GM19035 (cell line): ENCODE measurements around the gene ZNF341.

ENCODE experiments used
- ATAC-seq: cut with Tn5 transposase; IDR thresholded peaks from one replicate; pipeline ENCODE4 v1.9.1; 2021; ENCODE audit not compliant: unreplicated experiment

The ZNF341 gene

DNA sequence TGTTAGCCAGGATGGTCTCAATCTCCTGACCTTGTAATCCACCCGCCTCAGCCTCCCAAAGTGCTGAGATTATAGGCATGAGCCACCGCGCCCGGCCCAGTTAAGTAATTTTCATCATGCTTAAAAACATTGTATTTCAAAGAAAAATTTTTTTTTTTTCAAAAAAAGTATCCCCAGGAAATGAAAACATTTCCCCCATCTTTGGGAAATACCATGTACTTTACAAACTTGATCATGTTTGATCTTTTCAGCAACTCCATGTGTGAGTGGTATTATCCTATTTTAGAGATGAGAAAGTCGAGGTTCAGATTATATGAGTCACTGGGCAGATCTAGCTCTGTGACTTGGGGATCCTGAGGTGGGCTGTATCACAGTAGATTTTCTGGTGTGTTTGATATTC is 91.2 kb downstream of the ZNF341 start:
- no peak for ATAC-seq

DNA sequence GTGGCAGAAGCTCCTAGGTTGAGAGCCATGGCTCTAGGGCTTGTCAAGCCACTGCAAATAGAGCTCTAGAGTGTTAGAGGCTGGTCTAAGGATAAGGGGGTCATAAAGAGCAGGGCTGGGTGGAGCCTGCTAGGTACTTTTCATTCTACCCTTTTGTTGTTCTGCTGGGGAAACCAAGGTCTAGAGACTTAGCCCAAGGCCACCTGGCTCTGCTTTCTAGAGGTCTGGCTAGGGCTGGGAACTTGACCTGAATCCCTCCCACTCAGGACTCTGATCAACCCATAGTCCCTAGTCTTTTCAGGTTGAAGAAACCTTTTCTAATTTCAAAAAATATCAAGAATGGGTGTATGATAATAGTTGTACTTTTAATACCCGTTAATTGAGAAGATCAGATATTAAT is 93.1 kb downstream of the ZNF341 start:
- ATAC-seq, result no peak

DNA sequence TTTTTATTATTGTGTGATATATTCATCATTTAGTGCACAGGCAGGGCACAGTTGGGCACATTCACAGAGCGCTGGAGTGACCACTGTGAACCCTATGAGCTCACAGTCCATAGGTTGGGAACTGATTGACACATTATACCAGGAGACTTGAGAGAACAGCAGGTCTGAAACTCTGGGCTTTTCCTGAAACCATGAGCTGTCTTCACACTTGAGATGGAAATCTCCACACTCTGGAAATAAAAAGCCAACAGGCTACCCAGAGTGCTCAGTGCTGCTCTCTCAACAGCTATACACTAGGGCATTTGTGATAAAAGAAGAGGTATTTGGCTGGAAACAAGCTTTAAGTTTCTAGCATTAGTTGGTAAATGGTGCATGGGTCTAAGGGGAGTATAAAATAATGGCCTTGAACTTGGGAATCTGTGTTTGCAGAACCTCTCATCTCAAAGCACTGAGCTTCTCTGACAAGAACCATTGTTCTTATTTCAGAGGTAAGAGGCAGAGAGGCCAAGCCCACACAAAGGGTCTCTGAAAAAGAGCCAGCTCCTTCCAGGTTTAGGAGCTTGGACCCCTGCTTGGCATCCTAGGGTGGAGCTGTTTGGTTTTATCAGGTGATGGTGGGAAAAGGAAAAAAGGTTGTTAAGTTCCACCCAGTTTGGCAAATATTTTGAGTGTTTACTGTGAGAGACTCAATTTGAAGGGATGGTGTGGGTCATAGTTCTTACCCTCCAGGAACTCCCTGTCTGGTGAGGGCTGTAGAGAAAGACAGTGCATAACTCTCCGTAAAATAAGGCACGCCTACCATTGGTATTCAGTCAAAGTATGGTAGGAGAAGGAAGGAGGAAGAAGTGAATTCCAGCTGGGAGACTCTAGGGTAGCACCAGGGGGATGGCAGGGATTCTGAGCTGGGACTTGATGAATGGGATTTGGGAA is 93.8 kb downstream of the ZNF341 start:
- ATAC-seq, result no peak

DNA sequence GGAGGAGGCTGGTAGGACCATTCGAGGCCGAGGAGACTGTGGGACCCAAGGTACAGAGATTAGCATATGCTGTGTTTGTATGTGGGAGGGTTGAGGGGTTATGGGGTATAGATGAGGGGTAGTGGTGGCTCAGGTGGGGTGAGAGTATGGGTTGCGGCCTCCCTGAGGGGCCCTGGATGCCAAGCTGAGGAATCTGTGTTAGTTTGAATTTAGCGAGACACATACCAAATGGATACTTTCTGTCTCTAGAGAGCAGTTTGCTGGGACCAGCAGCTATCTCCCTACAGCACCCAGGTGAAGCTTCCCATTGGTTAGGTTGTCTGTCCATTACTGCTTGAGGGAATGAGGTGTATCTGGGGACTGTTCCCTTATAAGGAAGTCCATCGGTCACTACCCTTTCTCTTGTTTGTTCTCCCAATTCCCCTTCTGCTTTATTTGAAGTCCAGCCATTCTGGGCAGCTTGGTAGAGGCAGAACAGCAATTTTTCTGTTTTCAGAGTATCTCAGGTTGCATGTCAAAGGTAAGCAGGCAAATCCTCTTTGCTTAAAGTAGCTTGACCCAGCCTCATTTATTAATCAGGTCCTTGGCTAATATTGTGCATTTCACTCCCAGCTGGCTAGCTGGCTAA is 94.6 kb downstream of the ZNF341 start:
- no peak for ATAC-seq

DNA sequence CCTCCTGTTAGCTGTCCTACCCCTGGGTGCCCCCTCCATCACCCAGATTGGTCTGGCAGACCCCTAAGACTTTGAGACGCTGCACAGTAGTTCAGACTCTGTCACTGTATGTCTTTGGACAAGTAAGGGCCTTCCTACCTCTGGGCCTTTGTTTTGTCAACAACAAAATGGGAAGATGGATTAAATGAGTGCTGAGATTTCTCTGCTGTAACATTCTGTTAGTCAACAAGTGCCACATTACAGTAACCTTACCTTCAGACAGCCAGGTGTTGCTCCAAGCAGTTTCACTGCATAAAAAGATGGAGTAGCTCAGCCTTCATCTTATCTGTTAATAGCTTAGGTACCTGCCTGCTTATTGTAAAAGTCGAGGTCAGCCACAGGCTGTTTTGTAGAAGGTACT is 95.3 kb downstream of the ZNF341 start:
- ATAC-seq, result no peak

DNA sequence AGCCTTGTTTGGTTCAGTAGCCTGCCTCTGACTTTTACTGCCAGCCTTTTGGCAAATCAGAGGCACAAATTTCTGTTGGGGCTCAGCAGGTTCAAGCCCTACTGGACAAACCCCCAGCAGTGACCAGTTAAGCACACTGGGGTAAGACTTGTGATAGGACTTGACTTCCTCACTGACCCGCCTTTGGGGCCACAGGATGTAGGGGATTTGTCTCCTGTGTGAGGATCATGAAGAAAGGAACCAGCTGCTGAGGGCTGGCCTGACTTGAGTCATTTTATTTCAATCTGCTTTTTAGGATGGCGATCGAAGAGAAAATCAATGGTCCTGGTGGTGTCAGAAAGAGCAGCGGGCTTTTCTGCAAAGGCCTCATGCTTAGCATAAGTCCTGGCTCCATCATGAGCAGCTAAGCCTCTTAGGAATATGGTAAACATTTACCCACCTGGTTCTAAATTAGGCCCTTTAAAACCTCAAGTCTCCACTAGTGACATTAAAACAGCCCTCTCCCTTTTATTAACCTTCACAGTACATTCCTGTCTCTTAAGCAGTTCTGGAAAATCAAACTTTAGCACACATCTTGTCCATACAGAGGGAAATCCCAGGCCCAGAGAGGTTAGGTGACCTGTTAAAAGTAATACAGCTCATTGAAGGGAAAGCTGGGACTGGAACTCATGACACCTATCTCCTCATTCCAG is 96.0 kb downstream of the ZNF341 start:
- ATAC-seq, result no peak

DNA sequence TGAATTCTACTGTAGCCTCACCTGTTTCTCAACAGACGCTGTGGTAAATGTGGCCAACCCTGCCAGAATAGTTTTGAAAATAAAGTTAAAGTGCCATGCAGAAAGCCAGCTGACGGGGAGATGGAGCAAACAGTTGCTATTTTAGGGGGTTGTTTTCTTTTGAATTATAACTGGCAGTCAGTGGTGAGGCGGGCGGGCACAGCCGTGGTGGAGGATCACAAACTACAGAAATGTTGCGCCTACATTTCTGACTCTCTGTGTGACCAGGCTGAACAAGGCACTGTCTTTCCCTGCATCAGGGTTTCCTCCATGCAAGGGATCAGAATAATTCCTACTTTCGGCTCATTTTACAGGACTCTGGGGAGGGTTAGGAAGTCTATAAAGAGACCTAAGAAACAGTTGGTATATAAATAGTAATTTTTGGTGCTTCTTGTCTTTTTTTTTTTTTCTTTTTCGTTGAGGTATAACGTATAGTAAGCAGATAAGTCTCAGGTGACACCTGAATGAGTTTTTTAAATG is 96.6 kb downstream of the ZNF341 start:
- no peak for ATAC-seq

DNA sequence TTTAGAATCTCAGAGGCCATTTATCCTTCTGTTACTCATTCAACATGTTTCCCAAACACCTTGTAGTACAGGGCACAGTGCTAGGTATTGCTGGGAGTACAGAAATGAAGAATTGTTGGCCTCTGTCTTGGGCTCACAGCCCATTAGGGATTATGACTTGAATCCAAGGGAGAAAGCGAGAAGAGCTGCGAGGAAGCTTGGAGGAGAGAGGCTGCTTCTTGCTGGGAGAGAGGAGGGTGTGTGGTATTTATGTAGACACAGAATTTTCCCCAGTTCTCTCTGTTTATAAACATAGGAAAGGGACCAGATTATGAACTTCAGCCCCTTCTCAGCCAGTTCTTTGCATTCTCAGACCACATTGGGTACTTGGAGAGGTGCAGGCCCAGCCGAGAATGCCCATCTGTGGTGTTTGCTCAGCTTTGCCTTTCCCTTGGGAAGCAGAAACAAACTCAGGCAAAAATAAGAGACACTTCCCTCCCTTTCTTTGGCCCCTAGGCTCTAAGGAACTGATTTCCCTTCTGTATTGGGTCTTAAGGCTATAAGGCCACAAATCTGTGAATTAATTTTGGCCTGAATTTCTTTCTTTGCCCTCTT is 97.3 kb downstream of the ZNF341 start:
- ATAC-seq, result no peak

DNA sequence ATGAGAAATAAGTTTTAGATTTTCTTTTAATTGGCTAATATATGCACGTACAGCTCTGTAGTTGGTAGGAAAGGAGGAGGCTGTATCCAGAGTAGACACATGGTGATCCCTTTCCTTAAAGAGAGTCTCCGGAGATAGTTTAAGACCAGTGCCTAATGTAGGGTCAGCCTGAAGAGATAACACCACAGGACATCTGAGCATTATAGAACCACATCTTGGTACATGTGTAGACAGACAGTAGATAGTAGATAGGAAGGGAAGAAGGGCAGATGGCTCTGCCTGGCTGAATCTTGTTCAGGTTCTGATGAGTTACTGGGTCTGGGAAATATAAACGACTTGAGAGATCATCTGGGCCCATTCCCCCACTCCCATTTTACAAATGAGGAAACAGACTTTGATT is 97.8 kb downstream of the ZNF341 start:
- no peak for ATAC-seq

DNA sequence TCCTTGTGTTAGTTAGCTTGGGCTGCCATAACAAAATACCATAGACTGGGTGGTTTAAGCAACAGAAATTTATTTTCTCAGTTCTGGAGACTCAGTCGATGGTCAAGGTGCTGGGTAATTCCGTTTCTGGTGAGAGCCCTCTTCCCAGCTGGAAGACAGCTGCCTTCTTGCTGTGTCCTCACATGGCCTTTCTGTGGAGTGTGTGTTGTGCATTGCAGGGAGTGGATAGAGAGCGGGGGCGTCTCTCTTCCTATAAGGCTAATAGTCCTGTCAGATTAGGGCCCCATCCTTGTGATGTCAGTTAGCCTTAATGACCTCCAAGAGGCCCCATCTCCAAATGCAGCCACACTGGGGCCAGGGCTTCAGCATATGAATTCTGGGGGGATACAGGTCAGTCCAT is 98.6 kb downstream of the ZNF341 start:
- ATAC-seq, result no peak

DNA sequence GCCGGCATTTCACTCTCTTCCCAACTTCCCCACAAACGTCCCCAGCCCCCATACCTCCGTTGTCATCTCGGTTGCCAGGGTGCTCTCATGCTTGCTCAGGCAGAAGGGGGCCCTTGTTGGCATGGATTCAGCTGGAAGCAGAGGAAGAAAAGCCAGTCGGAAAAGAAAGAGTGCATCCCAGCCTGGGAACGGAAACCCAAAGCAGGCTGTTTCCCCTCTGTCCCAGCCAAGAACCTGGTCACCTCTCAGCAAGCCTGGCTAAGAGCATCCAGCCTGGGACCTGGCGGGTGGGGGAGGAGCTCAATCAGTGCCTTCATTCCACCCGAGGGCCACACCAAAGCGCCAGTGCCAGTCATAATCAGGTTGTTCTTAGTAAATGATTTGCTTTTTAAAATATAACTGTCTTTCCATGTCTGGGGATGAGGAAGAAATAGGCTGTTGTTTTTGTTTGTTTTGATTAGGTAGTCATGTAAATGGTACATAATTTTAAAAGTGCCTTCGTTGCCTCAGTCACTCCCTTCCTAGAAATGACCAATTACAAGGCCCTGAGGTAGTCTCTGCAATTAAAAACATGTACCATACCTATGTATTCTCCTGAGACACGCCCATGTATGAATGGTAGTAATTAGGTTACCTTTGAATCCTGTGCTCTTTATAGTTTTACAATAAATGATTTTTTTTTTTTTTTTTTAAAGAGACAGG is 100.5 kb downstream of the ZNF341 start:
- no peak for ATAC-seq

DNA sequence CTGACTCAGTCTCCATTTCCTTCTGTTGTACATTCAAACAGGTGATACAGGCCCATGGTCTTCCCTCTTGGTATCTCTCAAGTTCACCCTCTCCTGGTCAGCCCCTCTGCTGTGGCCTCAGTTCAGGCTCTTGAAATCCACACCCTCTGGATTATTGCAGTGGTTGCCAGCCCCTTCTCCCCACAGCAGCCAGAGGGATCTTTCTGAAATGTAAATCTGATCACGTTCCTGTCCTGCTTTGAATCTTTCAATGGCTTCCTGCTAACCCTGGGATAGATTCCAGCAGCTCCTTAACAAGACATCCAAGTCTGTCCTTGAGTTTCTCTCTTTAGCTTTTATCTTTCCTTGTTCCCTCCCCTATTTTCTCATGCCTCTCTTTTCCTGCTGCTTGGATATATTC is 101.5 kb downstream of the ZNF341 start:
- ATAC-seq, result no peak

DNA sequence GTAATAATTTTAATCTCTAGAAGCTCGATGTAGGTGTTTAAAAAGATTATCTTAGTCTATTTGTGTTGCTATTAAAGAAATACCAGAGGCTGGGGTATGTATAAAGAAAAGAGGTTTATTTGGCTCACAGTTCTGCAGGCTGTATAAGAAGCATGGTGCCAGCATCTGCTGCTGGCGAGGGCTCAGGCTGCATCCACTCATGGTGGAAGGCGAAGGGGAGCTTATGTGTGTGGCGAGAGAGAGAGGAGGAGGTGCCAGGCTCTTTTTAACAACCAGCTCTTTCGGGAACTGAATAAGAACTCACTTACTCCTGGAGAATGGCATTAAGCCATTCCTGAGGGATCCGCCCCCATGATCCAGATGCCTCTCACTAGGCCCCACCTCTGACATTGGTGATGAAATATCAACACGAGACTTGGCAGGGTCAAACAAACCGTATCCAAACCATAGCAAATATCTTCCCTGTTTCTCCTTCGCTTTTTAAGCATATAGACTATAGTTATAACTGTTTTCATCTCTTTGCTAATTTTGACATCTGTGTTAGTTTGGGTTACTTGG is 103.9 kb downstream of the ZNF341 start:
- ATAC-seq, result no peak

DNA sequence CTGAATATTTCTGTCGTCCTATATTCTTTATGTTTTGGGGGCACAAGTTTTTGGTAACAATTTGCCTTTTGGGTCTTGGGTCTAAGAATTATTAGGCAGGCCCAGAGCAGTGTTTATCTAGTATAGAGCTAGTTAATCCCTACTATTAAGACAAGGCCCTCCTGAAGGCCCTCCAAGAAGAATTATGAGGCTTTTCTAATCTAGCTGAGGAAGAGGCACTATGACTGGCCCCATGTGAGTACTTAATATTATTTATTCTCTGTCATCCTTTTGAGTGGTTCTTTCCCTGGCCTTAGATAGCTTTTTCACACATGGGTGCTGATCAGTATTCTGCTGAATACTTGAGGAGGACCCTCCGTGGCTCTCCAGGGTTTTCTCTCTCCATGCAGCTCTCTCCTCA is 104.5 kb downstream of the ZNF341 start:
- ATAC-seq, result no peak

DNA sequence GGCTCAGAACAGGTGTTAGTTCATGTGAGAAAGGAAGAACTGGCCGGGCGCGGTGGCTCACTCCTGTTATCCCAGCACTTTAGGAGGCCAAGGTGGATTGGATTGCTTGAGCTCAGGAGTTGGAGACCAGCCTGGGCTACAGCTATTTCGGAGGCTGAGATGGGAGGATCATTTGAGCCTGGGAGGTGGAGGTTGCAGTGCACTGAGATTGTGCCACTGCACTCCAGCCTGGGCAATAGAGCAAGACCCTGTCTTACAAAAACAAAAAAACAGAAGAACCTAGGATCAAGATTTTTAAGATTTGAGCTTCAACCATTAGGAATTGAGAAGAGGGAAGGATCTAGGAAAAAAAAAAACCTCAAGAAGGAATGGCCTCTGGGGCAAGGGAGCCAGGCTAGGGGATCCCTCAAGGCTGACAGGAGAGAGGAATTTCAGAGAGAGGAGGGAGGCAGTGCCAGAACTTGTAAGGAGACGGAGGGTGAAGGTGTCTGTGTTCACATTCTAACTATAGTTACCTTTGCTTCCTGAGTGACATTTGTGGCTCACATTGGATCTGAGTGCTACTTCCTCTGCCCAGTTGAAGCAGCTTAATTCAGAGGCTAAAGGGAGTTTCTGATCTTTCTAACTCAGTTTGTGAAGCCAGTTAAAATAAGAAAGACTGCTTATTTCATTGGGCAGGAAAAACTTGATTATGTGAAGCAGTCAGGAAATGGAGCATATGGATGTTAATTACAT is 105.5 kb downstream of the ZNF341 start:
- no peak for ATAC-seq

DNA sequence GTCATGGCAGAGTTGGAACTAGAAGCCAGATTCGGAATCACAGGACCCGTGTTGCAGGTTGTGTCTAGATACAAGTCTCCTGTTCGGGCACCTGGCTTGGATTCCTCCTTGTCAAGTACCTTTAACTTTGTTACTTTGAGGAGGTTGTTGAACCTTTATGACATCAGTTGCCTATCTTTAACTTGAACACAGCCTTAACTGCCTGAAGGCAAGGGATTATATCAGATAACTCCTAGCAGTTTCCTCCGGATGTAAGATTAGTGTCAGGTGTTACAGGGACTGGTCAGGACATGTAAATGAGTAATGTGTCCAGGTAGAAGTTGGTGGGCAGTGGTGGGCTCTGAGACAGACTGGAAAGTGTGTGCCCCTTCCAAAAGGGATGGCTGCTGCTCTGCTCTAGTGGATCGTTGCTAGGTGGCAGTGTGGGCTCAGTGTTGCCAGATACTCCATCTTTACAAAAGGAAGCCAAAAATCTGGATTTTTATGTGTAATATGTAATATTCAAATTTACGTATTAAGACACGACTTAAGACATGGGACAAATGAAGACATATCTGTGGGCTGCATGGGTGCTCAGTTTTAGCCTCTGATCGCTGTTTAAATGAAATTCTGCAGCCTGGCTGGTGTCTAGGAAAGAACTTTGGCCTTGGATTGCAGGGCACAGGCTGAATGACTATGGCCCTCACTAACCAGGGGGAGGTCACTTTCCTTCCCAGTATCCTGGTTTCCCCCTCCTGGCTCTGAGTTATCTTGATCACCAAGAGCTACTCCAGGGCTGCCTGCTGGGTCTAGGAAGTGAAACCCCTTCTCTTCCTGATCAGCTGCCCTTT is 106.5 kb downstream of the ZNF341 start:
- no peak for ATAC-seq

DNA sequence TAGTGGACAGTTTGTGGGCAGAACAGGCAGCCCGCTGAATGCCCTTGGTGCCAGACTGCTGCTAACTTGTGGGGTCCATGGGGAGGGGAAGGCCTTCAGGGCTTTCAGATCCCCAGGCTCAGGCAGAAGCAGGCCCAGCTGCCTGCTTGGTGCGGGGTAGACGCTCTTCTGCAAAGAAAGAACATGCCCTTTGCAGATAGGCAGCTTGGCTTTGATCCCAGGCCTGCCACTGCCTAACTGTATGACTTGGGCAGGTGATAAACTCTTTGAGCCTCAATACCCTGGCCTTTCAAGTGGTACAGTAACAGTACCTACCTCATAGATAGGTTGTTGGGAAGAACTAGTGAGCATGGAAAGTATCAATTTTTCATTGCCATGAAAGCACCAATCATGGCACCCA is 107.8 kb downstream of the ZNF341 start:
- no peak for ATAC-seq

DNA sequence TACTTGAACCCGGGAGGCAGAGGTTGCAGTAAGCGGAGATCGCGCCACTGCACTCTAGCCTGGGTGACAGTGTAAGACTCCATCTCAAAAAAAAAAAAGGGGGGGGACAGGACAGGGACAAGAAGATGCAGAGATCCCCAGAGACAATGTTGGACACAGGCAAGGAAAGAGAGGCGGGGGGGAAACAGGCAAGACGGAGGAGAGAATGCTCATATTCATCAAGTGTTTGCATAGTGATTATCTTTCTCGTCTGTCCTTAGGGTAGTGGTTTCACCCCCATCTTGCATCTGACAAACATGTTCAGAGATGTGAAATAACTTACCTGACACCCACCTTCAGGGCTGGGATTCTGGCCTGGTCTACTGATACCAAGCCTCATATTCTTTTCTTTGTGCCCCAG is 108.4 kb downstream of the ZNF341 start:
- ATAC-seq, result no peak
